ENCODE measurements around the gene ARHGAP6.

DNA sequence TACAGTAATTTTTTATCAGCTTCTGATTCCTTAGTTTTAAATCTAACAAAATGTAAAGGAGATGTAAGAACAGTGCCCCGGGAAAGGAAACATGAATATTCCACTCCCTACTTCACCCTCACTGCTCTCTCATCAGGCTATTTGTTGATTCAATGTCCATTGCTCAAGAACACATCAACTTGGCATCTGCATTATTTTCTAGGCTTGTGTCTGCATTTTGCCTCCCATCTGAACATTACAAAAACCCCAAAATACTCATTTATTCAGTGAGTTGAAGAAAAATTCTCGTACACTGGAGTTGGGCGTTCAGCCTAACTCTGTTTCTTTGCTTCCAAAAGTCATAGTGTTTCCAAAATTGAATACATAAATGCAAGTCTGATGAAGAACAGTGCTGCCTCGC, 25.6 kb downstream of the ARHGAP6 start:
- no peak for TF ChIP-seq POLR2A (IDR thresholded peaks at IDR 0.05; ENCODE audit: low read depth, low read length)
- no peak for TF ChIP-seq CTCF (conservative IDR thresholded peaks at IDR 0.05; ENCODE audit: low read depth, low read length)
- no peak for TF ChIP-seq RAD21 (IDR thresholded peaks at IDR 0.05; ENCODE audit: low read length)
